Type B pancreatic cell (in vitro differentiated cells): ENCODE results near the gene ADAMTSL1. TPM values are rescaled to one million over a fixed set of nuclear protein-coding genes. Genes with fewer than 3 reads are reported as not detected.

Experiments
- DNase-seq: peaks from one replicate; pipeline ENCODE4 v3.0.0; 2021; ENCODE audit warnings: mixed read lengths; ENCODE audit not compliant: unreplicated experiment; ENCODE audit errors: extremely low spot score
- H3K27ac Mint-ChIP-seq: 2 replicates; pipeline ENCODE4 v1.8.0; 2021; ENCODE audit warnings: mild to moderate bottlenecking, mixed read lengths
- H3K27me3 Mint-ChIP-seq: 2 replicates; pipeline ENCODE4 v1.8.0; 2021; ENCODE audit warnings: mixed read lengths
- H3K36me3 Mint-ChIP-seq: 2 replicates; pipeline ENCODE4 v1.8.0; 2021; ENCODE audit warnings: mixed read lengths
- H3K4me1 Mint-ChIP-seq: one replicate; pipeline ENCODE4 v1.8.0; 2021; ENCODE audit warnings: mixed read lengths; ENCODE audit not compliant: unreplicated experiment
- H3K4me3 Mint-ChIP-seq: 2 replicates; pipeline ENCODE4 v1.8.0; 2021; ENCODE audit warnings: mild to moderate bottlenecking, mixed read lengths
- H3K9me3 Mint-ChIP-seq: 2 replicates; pipeline ENCODE4 v1.8.0; 2021; ENCODE audit warnings: mixed read lengths
- CTCF ChIP-seq: fragments of 200-600 bp; sonication (generic); conservative IDR thresholded peaks from 2 replicates; pipeline ENCODE4 v1.5.0; 2021; ENCODE audit warnings: antibody characterized with exemption, mild to moderate bottlenecking
- total RNA-seq: library from RNA; stranded (reverse); gene quantifications from 2 replicates; pipeline ENCODE4 v1.2.1, GENCODE V29; 2021; ENCODE audit warnings: low replicate concordance

Gene ADAMTSL1
- total RNA-seq, 1 donor from 2014 or later = 28.6 TPM

GRCh38 chr9:18786196-18786595 is 312.2 kb downstream of the ADAMTSL1 start:
- Mint-ChIP-seq H3K27ac (no peak overlapping the region), H3K4me1 (peaks cover 13% of the 10 kb centered on the region), H3K9me3 (peaks cover 4% of the 10 kb centered on the region), H3K27me3 (no peaks in the 10 kb centered on the region), H3K4me3 (no peak overlapping the region), H3K36me3 (no peaks in the 10 kb centered on the region)
- no peak for DNase-seq
- TF ChIP-seq CTCF = no peak

GRCh38 chr9:18786911-18787650 is 313.1 kb downstream of the ADAMTSL1 start:
- Mint-ChIP-seq H3K27ac (no peak overlapping the region), H3K36me3 (no peaks in the 10 kb centered on the region), H3K4me1 (peaks cover 8% of the 10 kb centered on the region), H3K27me3 (no peaks in the 10 kb centered on the region), H3K4me3 (no peak overlapping the region), H3K9me3 (peaks cover 4% of the 10 kb centered on the region)
- no peak for TF ChIP-seq CTCF
- no peak for DNase-seq

- no peak overlapping the region for H3K4me3 Mint-ChIP-seq
- H3K27ac Mint-ChIP-seq = no peak overlapping the region
- H3K27me3 Mint-ChIP-seq = no peaks in the 10 kb centered on the region
- H3K9me3 Mint-ChIP-seq = peaks cover 4% of the 10 kb centered on the region
- TF ChIP-seq CTCF = no peak
- no peak for DNase-seq
- peaks cover 8% of the 10 kb centered on the region for H3K4me1 Mint-ChIP-seq
- H3K36me3 Mint-ChIP-seq = no peaks in the 10 kb centered on the region
Measured at GRCh38 chr9:18788256-18788655, 314.3 kb downstream of the ADAMTSL1 start.

- peaks cover 4% of the 10 kb centered on the region for H3K9me3 Mint-ChIP-seq
- peak; percentile 78 for TF ChIP-seq CTCF
- H3K36me3 Mint-ChIP-seq = no peaks in the 10 kb centered on the region
- no peak overlapping the region for H3K4me3 Mint-ChIP-seq
- no peaks in the 10 kb centered on the region for H3K27me3 Mint-ChIP-seq
- peaks cover 8% of the 10 kb centered on the region for H3K4me1 Mint-ChIP-seq
- DNase-seq = no peak
- no peak overlapping the region for H3K27ac Mint-ChIP-seq
Measured at GRCh38 chr9:18791074-18791473, 317.1 kb downstream of the ADAMTSL1 start.

- H3K36me3 Mint-ChIP-seq = no peaks in the 10 kb centered on the region
- TF ChIP-seq CTCF = no peak
- H3K27me3 Mint-ChIP-seq = no peaks in the 10 kb centered on the region
- DNase-seq = no peak
- H3K4me3 Mint-ChIP-seq = no peak overlapping the region
- H3K4me1 Mint-ChIP-seq = peaks cover 8% of the 10 kb centered on the region
- H3K9me3 Mint-ChIP-seq = peaks cover 4% of the 10 kb centered on the region
- H3K27ac Mint-ChIP-seq = no peak overlapping the region
Measured at GRCh38 chr9:18793122-18793521, 319.2 kb downstream of the ADAMTSL1 start.
